Body of pancreas (tissue), 4 donors: ENCODE data around the gene NMT1.

Experiments
- CTCF ChIP-seq, 7 experiments: fragments of 450-650 bp in 4 of 7; fragments of 200-600 bp in 3 of 7; sonication (generic) in 3 of 7; IDR thresholded peaks; one replicate each; pipeline ENCODE4 v1.5.1; 2016 to 2019; ENCODE audit warnings: antibody characterized with exemption in 7 of 7
- POLR2A ChIP-seq, 3 donors: fragments of 450-650 bp; IDR thresholded peaks; one replicate each; pipeline ENCODE4 v1.6.1; 2016; ENCODE audit warnings: antibody characterized with exemption in 3 of 3, mild to moderate bottlenecking in 2 of 3

- TF ChIP-seq CTCF (IDR thresholded peaks at IDR 0.05), result no peak
- no peak for TF ChIP-seq POLR2A (IDR thresholded peaks at IDR 0.05)
Measured at GRCh38 chr17:45116434-45117016, 55.4 kb downstream of the NMT1 start.
